ENCODE results near the gene HES4.

Gene HES4

GRCh38 chr1:1026599-1027413 is 26.9 kb upstream of the HES4 start:
- 36% methylated on average over 11 of the region's 21 CpGs for WGBS (ENCODE audit: insufficient coverage)
- Histone ChIP-seq H3K9me3 (ENCODE audit: control extremely low read depth in 1 of 5, control insufficient read depth in 4 of 5, insufficient read depth in 2 of 5, low read depth in 1 of 5, low read length in 4 of 5) (no peaks in the 10 kb centered on the region), H3K4me1 (ENCODE audit: control extremely low read depth in 1 of 4, control insufficient read depth in 4 of 4, insufficient read depth in 4 of 4, low read length in 3 of 4) (peaks cover 0 to 5% (median 2%) of the 10 kb centered on the region in 4 experiments), H3K27ac (ENCODE audit: insufficient read depth in 1 of 2, low read depth in 1 of 2, low read length in 2 of 2, poor library complexity in 1 of 2, severe bottlenecking in 2 of 2) (no peak overlapping the region), H3K36me3 (ENCODE audit: control insufficient read depth in 4 of 4, insufficient read depth in 4 of 4, low read length in 3 of 4) (no peaks in the 10 kb centered on the region), H3K27me3 (replicated peaks in 2 of 5; ENCODE audit: control insufficient read depth in 4 of 5, insufficient read depth in 5 of 5, low read length in 4 of 5) (peaks cover 0 to 36% (median 6%) of the 10 kb centered on the region in 5 experiments), H3K4me3 (ENCODE audit: control insufficient read depth in 1 of 7, extremely low read depth in 1 of 7, insufficient read depth in 4 of 7, low read depth in 2 of 7, low read length in 6 of 7) (no peak overlapping the region)
- DNase-seq, result no peak
- ChIA-PET POLR2A (no interaction called here), CTCF (interaction anchor here (0.8 to 0.9 kb wide), 2 partner anchors 24 to 29 kb away, joined by 3 read pairs; no protein-coding TSS in a partner anchor)

GRCh38 chr1:1025730-1026129 is 25.8 kb upstream of the HES4 start:
- Histone ChIP-seq H3K27ac (ENCODE audit: insufficient read depth in 1 of 2, low read depth in 1 of 2, low read length in 2 of 2, poor library complexity in 1 of 2, severe bottlenecking in 2 of 2) (no peak overlapping the region), H3K4me3 (ENCODE audit: control insufficient read depth in 1 of 7, extremely low read depth in 1 of 7, insufficient read depth in 4 of 7, low read depth in 2 of 7, low read length in 6 of 7) (no peak overlapping the region), H3K27me3 (replicated peaks in 2 of 5; ENCODE audit: control insufficient read depth in 4 of 5, insufficient read depth in 5 of 5, low read length in 4 of 5) (peaks cover 0 to 38% (median 8%) of the 10 kb centered on the region in 5 experiments), H3K36me3 (ENCODE audit: control insufficient read depth in 4 of 4, insufficient read depth in 4 of 4, low read length in 3 of 4) (no peaks in the 10 kb centered on the region), H3K4me1 (ENCODE audit: control extremely low read depth in 1 of 4, control insufficient read depth in 4 of 4, insufficient read depth in 4 of 4, low read length in 3 of 4) (peaks cover 0 to 12% (median 10%) of the 10 kb centered on the region in 4 experiments), H3K9me3 (ENCODE audit: control extremely low read depth in 1 of 5, control insufficient read depth in 4 of 5, insufficient read depth in 2 of 5, low read depth in 1 of 5, low read length in 4 of 5) (no peaks in the 10 kb centered on the region)
- ChIA-PET CTCF (no interaction called here), POLR2A (no interaction called here)
- WGBS (ENCODE audit: insufficient coverage), result 93% methylated on average over 7 of the region's 10 CpGs
- DNase-seq, result no peak

GRCh38 chr1:1024771-1025699 is 25.1 kb upstream of the HES4 start:
- 95% methylated on average over 19 of the region's 31 CpGs for WGBS (ENCODE audit: insufficient coverage)
- Histone ChIP-seq H3K4me3 (ENCODE audit: control insufficient read depth in 1 of 7, extremely low read depth in 1 of 7, insufficient read depth in 4 of 7, low read depth in 2 of 7, low read length in 6 of 7) (no peak overlapping the region), H3K4me1 (ENCODE audit: control extremely low read depth in 1 of 4, control insufficient read depth in 4 of 4, insufficient read depth in 4 of 4, low read length in 3 of 4) (peaks cover 0 to 16% (median 13%) of the 10 kb centered on the region in 4 experiments), H3K27ac (ENCODE audit: insufficient read depth in 1 of 2, low read depth in 1 of 2, low read length in 2 of 2, poor library complexity in 1 of 2, severe bottlenecking in 2 of 2) (no peak overlapping the region), H3K36me3 (ENCODE audit: control insufficient read depth in 4 of 4, insufficient read depth in 4 of 4, low read length in 3 of 4) (no peaks in the 10 kb centered on the region), H3K27me3 (replicated peaks in 2 of 5; ENCODE audit: control insufficient read depth in 4 of 5, insufficient read depth in 5 of 5, low read length in 4 of 5) (peaks cover 0 to 44% (median 8%) of the 10 kb centered on the region in 5 experiments), H3K9me3 (ENCODE audit: control extremely low read depth in 1 of 5, control insufficient read depth in 4 of 5, insufficient read depth in 2 of 5, low read depth in 1 of 5, low read length in 4 of 5) (no peaks in the 10 kb centered on the region)
- ChIA-PET CTCF (interaction anchor here (1.3 to 1.6 kb wide), 2 partner anchors 21 to 42 kb away, joined by 5 read pairs; no protein-coding TSS in a partner anchor), POLR2A (no interaction called here)
- no peak for DNase-seq

- CTCF ChIA-PET, result interaction anchor here (1.0 to 1.6 kb wide), 4 partner anchors 9 to 41 kb away, joined by 3 to 5 read pairs (median 4); no protein-coding TSS in a partner anchor
- WGBS (ENCODE audit: insufficient coverage), result 95% methylated on average over 8 of the region's 9 CpGs
- no peak for DNase-seq
- Histone ChIP-seq H3K27me3 (replicated peaks in 2 of 5; ENCODE audit: control insufficient read depth in 4 of 5, insufficient read depth in 5 of 5, low read length in 4 of 5) (peaks cover 0 to 46% (median 8%) of the 10 kb centered on the region in 5 experiments), H3K27ac (ENCODE audit: insufficient read depth in 1 of 2, low read depth in 1 of 2, low read length in 2 of 2, poor library complexity in 1 of 2, severe bottlenecking in 2 of 2) (no peak overlapping the region), H3K36me3 (ENCODE audit: control insufficient read depth in 4 of 4, insufficient read depth in 4 of 4, low read length in 3 of 4) (no peaks in the 10 kb centered on the region), H3K4me1 (ENCODE audit: control extremely low read depth in 1 of 4, control insufficient read depth in 4 of 4, insufficient read depth in 4 of 4, low read length in 3 of 4) (peaks cover 0 to 17% (median 14%) of the 10 kb centered on the region in 4 experiments), H3K4me3 (ENCODE audit: control insufficient read depth in 1 of 7, extremely low read depth in 1 of 7, insufficient read depth in 4 of 7, low read depth in 2 of 7, low read length in 6 of 7) (no peak overlapping the region), H3K9me3 (ENCODE audit: control extremely low read depth in 1 of 5, control insufficient read depth in 4 of 5, insufficient read depth in 2 of 5, low read depth in 1 of 5, low read length in 4 of 5) (no peaks in the 10 kb centered on the region)
- POLR2A ChIA-PET, result no interaction called here
Observed at GRCh38 chr1:1024149-1024770, 24.4 kb upstream of the HES4 start.

- H3K4me1 ChIP-seq (ENCODE audit: control extremely low read depth in 1 of 4, control insufficient read depth in 4 of 4, insufficient read depth in 4 of 4, low read length in 3 of 4), result peaks cover 0 to 19% (median 17%) of the 10 kb centered on the region in 4 experiments
- ChIA-PET POLR2A (no interaction called here), CTCF (interaction anchor here (1.0 to 1.6 kb wide), 3 partner anchors 10 to 39 kb away, joined by 3 to 5 read pairs (median 3); no protein-coding TSS in a partner anchor)
- no peaks in the 10 kb centered on the region for H3K36me3 ChIP-seq (ENCODE audit: control insufficient read depth in 4 of 4, insufficient read depth in 4 of 4, low read length in 3 of 4)
- H3K27me3 ChIP-seq (replicated peaks in 2 of 5; ENCODE audit: control insufficient read depth in 4 of 5, insufficient read depth in 5 of 5, low read length in 4 of 5), result peaks cover 0 to 46% (median 8%) of the 10 kb centered on the region in 5 experiments
- H3K9me3 ChIP-seq (ENCODE audit: control extremely low read depth in 1 of 5, control insufficient read depth in 4 of 5, insufficient read depth in 2 of 5, low read depth in 1 of 5, low read length in 4 of 5), result no peaks in the 10 kb centered on the region
- no peak overlapping the region for H3K4me3 ChIP-seq (ENCODE audit: control insufficient read depth in 1 of 7, extremely low read depth in 1 of 7, insufficient read depth in 4 of 7, low read depth in 2 of 7, low read length in 6 of 7)
- H3K27ac ChIP-seq (ENCODE audit: insufficient read depth in 1 of 2, low read depth in 1 of 2, low read length in 2 of 2, poor library complexity in 1 of 2, severe bottlenecking in 2 of 2), result no peak overlapping the region
- DNase-seq, result no peak
- WGBS (ENCODE audit: insufficient coverage), result 83% methylated on average over 11 of the region's 13 CpGs
Observed at GRCh38 chr1:1023700-1024099, 23.8 kb upstream of the HES4 start.

- POLR2A ChIA-PET, result no interaction called here
- DNase-seq, result no peak
- no peak overlapping the region for H3K4me3 ChIP-seq (ENCODE audit: control insufficient read depth in 1 of 7, extremely low read depth in 1 of 7, insufficient read depth in 4 of 7, low read depth in 2 of 7, low read length in 6 of 7)
- H3K36me3 ChIP-seq (ENCODE audit: control insufficient read depth in 4 of 4, insufficient read depth in 4 of 4, low read length in 3 of 4), result no peaks in the 10 kb centered on the region
- no peak overlapping the region for H3K27ac ChIP-seq (ENCODE audit: insufficient read depth in 1 of 2, low read depth in 1 of 2, low read length in 2 of 2, poor library complexity in 1 of 2, severe bottlenecking in 2 of 2)
- CTCF ChIA-PET, result interaction anchor here (0.9 kb wide), 1 partner anchor 13 kb away, joined by 4 read pairs; no protein-coding TSS in a partner anchor
- peaks cover 0 to 19% (median 17%) of the 10 kb centered on the region in 4 experiments for H3K4me1 ChIP-seq (ENCODE audit: control extremely low read depth in 1 of 4, control insufficient read depth in 4 of 4, insufficient read depth in 4 of 4, low read length in 3 of 4)
- 76% methylated on average over 24 of the region's 27 CpGs for WGBS (ENCODE audit: insufficient coverage)
- no peaks in the 10 kb centered on the region for H3K9me3 ChIP-seq (ENCODE audit: control extremely low read depth in 1 of 5, control insufficient read depth in 4 of 5, insufficient read depth in 2 of 5, low read depth in 1 of 5, low read length in 4 of 5)
- peaks cover 0 to 45% (median 8%) of the 10 kb centered on the region in 5 experiments for H3K27me3 ChIP-seq (replicated peaks in 2 of 5; ENCODE audit: control insufficient read depth in 4 of 5, insufficient read depth in 5 of 5, low read length in 4 of 5)
Observed at GRCh38 chr1:1022302-1023009, 22.6 kb upstream of the HES4 start.
